CD4-positive, alpha-beta T cell (primary cell): ENCODE results near the gene PTPN7. TPM values are rescaled to one million over a fixed set of nuclear protein-coding genes. Genes with fewer than 3 reads are reported as not detected.

Source experiments
- ATAC-seq: fragments of 200-7000 bp; cut with Tn5 transposase; one replicate; pipeline ENCODE4 v1.10.0; 2022; ENCODE audit warnings: mild to moderate bottlenecking; ENCODE audit not compliant: poor library complexity
- CTCF ChIA-PET: fragments of 350-600 bp; sonication (Branson Sonifier 250); formaldehyde crosslinking; loops from one replicate; lab custom pipeline; 2021; ENCODE audit warnings: antibody characterized with exemption, inconsistent platforms; lab: Charles Lee
- POLR2A ChIA-PET: fragments of 350-600 bp; sonication (Branson Sonifier 250); formaldehyde crosslinking; loops from one replicate; lab custom pipeline; 2021; ENCODE audit warnings: antibody characterized with exemption, inconsistent platforms; lab: Charles Lee
- DNase-seq, 14 experiments: peaks; one replicate each; pipeline ENCODE4 v3.0.0-alpha.2; 2013 to 2020; ENCODE audit warnings: mixed read lengths in 2 of 14
- H3K27ac ChIP-seq, 2 donors: one replicate each; pipeline versions ENCODE4 v1.5.1 to v1.7.0; 2013; ENCODE audit warnings: low read length in 2 of 2, low read depth in 1 of 2, mild to moderate bottlenecking in 1 of 2
- H3K27me3 ChIP-seq, 2 experiments: 1 replicate in 1 of 2; 2 replicates in 1 of 2; pipeline versions ENCODE4 v1.6.1 to v1.7.0; 2013; ENCODE audit warnings: low read length in 2 of 2, control low read depth in 1 of 2, mild to moderate bottlenecking in 1 of 2, moderate library complexity in 1 of 2; ENCODE audit not compliant: insufficient read depth in 2 of 2, control insufficient read depth in 1 of 2
- H3K36me3 ChIP-seq: one replicate; pipeline ENCODE4 v1.6.1; 2013; ENCODE audit warnings: low read length, control low read depth; ENCODE audit not compliant: insufficient read depth
- H3K4me1 ChIP-seq: one replicate; pipeline ENCODE4 v1.6.1; 2013; ENCODE audit warnings: low read length, control low read depth; ENCODE audit not compliant: insufficient read depth
- H3K4me3 ChIP-seq: one replicate; pipeline ENCODE4 v1.5.1; 2013; ENCODE audit warnings: mild to moderate bottlenecking, low read length, moderate library complexity
- H3K9me3 ChIP-seq, 2 experiments: 1 replicate in 1 of 2; 2 replicates in 1 of 2; pipeline versions ENCODE4 v1.6.1 to v1.7.0; 2013; ENCODE audit warnings: low read length in 2 of 2, mild to moderate bottlenecking in 2 of 2, control low read depth in 1 of 2, moderate library complexity in 1 of 2; ENCODE audit not compliant: control insufficient read depth in 1 of 2, insufficient read depth in 1 of 2
- H3K27ac Mint-ChIP-seq: one replicate; pipeline ENCODE4 v1.8.0; 2020; ENCODE audit warnings: mixed read lengths
- H3K27me3 Mint-ChIP-seq: one replicate; pipeline ENCODE4 v1.8.0; 2021; ENCODE audit warnings: mixed read lengths
- H3K36me3 Mint-ChIP-seq: one replicate; pipeline ENCODE4 v1.8.0; 2021; ENCODE audit warnings: low read depth, mixed read lengths
- H3K4me1 Mint-ChIP-seq: one replicate; pipeline ENCODE4 v1.8.0; 2021; ENCODE audit warnings: low read depth, mixed read lengths
- H3K4me3 Mint-ChIP-seq: one replicate; pipeline ENCODE4 v1.8.0; 2020; ENCODE audit warnings: mild to moderate bottlenecking, mixed read lengths
- H3K9me3 Mint-ChIP-seq: one replicate; pipeline ENCODE4 v1.8.0; 2020; ENCODE audit warnings: mixed read lengths
- intact Hi-C, 2 experiments: fragments of 100-400 bp; cut with DNase I in 1 of 2; cut with micrococcal nuclease in 1 of 2; formaldehyde crosslinking; loops; one replicate each; pipeline versions ENCODE4 v1.15.1 to v1.9.0; 2023 to 2025; cut with DNase I, micrococcal nuclease
- total RNA-seq, 174 experiments: library from RNA in 2 of 174; stranded (reverse) in 2 of 174; gene quantifications; one replicate each; pipeline ENCODE4 v1.2.3 and lab custom pipeline; 2021 to 2026
- TF ChIP-seq, protein P1 (sequence below): fragments of 200-600 bp; IDR thresholded peaks from one replicate; pipeline ENCODE4 v1.8.0; 2022; ENCODE audit warnings: antibody characterized with exemption, mild to moderate bottlenecking

PTPN7 gene
- total RNA-seq, 2 experiments from 2014 or later = 144 to 145 TPM

DNA sequence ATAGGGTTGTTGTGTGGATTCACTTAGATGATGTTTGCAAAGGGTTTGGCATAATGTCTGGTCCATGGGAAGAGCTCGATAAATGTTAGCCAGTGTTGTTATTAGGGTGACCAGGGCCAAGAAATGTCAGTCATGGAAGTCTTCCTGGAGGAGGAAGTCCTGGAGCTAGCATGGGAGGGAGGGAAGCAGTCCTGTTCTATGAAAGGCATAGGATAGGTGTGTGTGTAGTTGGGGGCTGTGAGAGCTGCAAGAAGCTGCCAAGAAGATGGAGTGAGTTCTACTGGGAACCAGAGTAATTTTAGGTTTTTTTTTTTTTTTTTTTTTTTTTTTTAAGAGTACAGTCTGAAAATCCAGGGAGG is 37.9 kb upstream of the PTPN7 start:
- DNase-seq (no peak), ATAC-seq (no peak)
- TF ChIP-seq, protein P1, sequence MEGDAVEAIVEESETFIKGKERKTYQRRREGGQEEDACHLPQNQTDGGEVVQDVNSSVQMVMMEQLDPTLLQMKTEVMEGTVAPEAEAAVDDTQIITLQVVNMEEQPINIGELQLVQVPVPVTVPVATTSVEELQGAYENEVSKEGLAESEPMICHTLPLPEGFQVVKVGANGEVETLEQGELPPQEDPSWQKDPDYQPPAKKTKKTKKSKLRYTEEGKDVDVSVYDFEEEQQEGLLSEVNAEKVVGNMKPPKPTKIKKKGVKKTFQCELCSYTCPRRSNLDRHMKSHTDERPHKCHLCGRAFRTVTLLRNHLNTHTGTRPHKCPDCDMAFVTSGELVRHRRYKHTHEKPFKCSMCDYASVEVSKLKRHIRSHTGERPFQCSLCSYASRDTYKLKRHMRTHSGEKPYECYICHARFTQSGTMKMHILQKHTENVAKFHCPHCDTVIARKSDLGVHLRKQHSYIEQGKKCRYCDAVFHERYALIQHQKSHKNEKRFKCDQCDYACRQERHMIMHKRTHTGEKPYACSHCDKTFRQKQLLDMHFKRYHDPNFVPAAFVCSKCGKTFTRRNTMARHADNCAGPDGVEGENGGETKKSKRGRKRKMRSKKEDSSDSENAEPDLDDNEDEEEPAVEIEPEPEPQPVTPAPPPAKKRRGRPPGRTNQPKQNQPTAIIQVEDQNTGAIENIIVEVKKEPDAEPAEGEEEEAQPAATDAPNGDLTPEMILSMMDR = no peak
- ChIA-PET POLR2A (interaction anchor here (0.6 kb wide), 1 partner anchor 13 kb away, joined by 3 read pairs; no protein-coding TSS in a partner anchor), CTCF (interaction anchor here (0.7 kb wide), 1 partner anchor 64 kb away, joined by 3 read pairs; no protein-coding TSS in a partner anchor)
- H3K4me1 Mint-ChIP-seq = peaks cover 36% of the 10 kb centered on the region
- no peak overlapping the region for H3K27ac ChIP-seq
- no peak overlapping the region for H3K4me3 ChIP-seq
- no peaks in the 10 kb centered on the region for H3K36me3 ChIP-seq
- no peak overlapping the region for H3K4me3 Mint-ChIP-seq
- no peak overlapping the region for H3K27ac Mint-ChIP-seq
- intact Hi-C loops = no loop called here
- no peaks in the 10 kb centered on the region for H3K9me3 ChIP-seq
- peaks cover 10 to 15% of the 10 kb centered on the region in 2 experiments for H3K27me3 ChIP-seq
- peaks cover 42% of the 10 kb centered on the region for H3K4me1 ChIP-seq
- H3K36me3 Mint-ChIP-seq = no peaks in the 10 kb centered on the region
- H3K9me3 Mint-ChIP-seq = no peaks in the 10 kb centered on the region
- peaks cover 29% of the 10 kb centered on the region for H3K27me3 Mint-ChIP-seq

DNA sequence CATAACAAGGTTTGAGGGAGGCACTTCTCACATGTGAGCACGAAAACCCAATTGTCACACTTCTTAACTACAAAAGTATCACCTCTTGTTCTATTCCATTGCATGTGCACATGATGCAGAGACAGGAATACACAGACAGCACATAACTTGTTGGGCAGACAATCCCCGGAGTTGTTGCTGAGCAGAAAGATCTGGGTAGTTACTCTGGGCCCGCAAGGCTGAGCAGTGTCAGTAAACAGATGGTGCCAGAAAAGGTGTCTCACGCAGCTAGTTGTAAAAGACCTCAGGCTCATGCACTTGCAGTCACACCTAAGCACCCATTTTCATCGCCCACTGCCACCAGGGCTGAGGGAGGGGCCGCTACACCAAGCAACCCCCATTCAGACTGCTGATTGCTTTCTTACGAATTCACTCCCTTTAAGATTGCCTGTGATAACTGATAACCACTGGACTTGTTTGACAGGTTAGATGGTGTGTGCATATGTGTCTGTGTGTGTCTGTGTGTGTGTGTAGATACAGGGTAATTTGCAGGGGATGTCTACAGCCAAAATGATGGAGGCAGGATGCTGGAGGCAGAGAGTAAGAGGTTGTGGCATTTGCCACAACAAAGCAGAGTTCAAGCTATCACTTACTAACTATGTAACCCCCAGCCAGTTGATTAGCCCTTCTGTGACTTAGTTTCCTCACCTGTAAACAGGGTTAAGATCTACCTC is 37.4 kb upstream of the PTPN7 start:
- H3K4me1 ChIP-seq = peaks cover 43% of the 10 kb centered on the region
- Mint-ChIP-seq H3K9me3 (no peaks in the 10 kb centered on the region), H3K36me3 (no peaks in the 10 kb centered on the region), H3K27me3 (peaks cover 30% of the 10 kb centered on the region), H3K27ac (no peak overlapping the region), H3K4me1 (peaks cover 37% of the 10 kb centered on the region), H3K4me3 (no peak overlapping the region)
- DNase-seq = peak in 3 of 14 experiments; percentile 37 to 77 (median 40)
- H3K27me3 ChIP-seq = peaks cover 16 to 20% of the 10 kb centered on the region in 2 experiments
- POLR2A ChIA-PET = interaction anchor here (0.6 kb wide), 1 partner anchor 13 kb away, joined by 3 read pairs; no protein-coding TSS in a partner anchor
- CTCF ChIA-PET = interaction anchor here (0.7 kb wide), 1 partner anchor 63 kb away, joined by 3 read pairs; no protein-coding TSS in a partner anchor
- H3K36me3 ChIP-seq = no peaks in the 10 kb centered on the region
- H3K4me3 ChIP-seq = no peak overlapping the region
- H3K27ac ChIP-seq = no peak overlapping the region
- peak; percentile 43 for ATAC-seq
- no peaks in the 10 kb centered on the region for H3K9me3 ChIP-seq
- intact Hi-C loops = no loop called here
- TF ChIP-seq, protein P1 = no peak

DNA sequence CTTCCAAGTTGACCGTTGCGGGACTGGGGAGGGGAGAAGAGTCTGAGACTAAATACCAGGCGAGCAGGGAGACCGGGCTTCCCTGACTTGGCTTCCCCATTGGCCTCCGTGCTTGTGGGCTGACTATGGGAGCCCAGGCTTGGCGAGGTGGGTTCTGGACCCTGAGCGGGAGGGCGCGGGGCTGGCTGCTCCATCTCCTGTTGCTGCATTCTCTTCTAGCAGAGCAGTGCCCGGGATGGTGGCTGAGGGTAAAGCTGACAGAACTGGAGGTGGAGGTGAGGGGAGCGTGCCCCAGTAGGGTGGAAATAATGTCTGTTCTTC is 33.9 kb upstream of the PTPN7 start:
- CTCF ChIA-PET = interaction anchor here (1.6 kb wide), 1 partner anchor 8 kb away, joined by 4 read pairs; no protein-coding TSS in a partner anchor
- peaks cover 35% of the 10 kb centered on the region for H3K27me3 Mint-ChIP-seq
- Histone ChIP-seq H3K9me3 (no peaks in the 10 kb centered on the region), H3K36me3 (no peaks in the 10 kb centered on the region), H3K27me3 (peaks cover 20% of the 10 kb centered on the region in 2 experiments), H3K4me1 (peaks cover 20% of the 10 kb centered on the region), H3K27ac (no peak overlapping the region), H3K4me3 (no peak overlapping the region)
- H3K36me3 Mint-ChIP-seq = no peaks in the 10 kb centered on the region
- POLR2A ChIA-PET = no interaction called here
- H3K4me3 Mint-ChIP-seq = no peak overlapping the region
- ATAC-seq (no peak), DNase-seq (no peak)
- no peaks in the 10 kb centered on the region for H3K9me3 Mint-ChIP-seq
- TF ChIP-seq, protein P1 = no peak
- intact Hi-C loops = no loop called here
- no peak overlapping the region for H3K27ac Mint-ChIP-seq
- peaks cover 19% of the 10 kb centered on the region for H3K4me1 Mint-ChIP-seq
